Esophagus muscularis mucosa (tissue), 3 donors: ENCODE measurements around the gene TMEM11.

ENCODE experiments used
- CTCF ChIP-seq, 3 experiments: fragments of 200-600 bp in 2 of 3; fragments of 450-650 bp in 1 of 3; sonication (generic) in 2 of 3; IDR thresholded peaks; one replicate each; pipeline ENCODE4 v1.5.1; 2017 to 2019; ENCODE audit warnings: antibody characterized with exemption in 3 of 3, mild to moderate bottlenecking in 2 of 3, moderate library complexity in 1 of 3
- POLR2A ChIP-seq: fragments of 450-650 bp; IDR thresholded peaks from one replicate; pipeline ENCODE4 v1.6.1; 2017; ENCODE audit warnings: antibody characterized with exemption, moderate library complexity, mild to moderate bottlenecking, low read depth

- TF ChIP-seq POLR2A (no peak), CTCF (IDR thresholded peaks at IDR 0.05) (no peak)
Observed at GRCh38 chr17:21240369-21241055, 26.6 kb upstream of the TMEM11 start.
